Activated gamma-delta T cell (primary cell): ENCODE measurements around the gene KCNT1.

ENCODE experiments used
- DNase-seq: peaks from one replicate; lab custom pipeline; 2025; lab: John Stamatoyannopoulos, UW

The KCNT1 gene

DNA sequence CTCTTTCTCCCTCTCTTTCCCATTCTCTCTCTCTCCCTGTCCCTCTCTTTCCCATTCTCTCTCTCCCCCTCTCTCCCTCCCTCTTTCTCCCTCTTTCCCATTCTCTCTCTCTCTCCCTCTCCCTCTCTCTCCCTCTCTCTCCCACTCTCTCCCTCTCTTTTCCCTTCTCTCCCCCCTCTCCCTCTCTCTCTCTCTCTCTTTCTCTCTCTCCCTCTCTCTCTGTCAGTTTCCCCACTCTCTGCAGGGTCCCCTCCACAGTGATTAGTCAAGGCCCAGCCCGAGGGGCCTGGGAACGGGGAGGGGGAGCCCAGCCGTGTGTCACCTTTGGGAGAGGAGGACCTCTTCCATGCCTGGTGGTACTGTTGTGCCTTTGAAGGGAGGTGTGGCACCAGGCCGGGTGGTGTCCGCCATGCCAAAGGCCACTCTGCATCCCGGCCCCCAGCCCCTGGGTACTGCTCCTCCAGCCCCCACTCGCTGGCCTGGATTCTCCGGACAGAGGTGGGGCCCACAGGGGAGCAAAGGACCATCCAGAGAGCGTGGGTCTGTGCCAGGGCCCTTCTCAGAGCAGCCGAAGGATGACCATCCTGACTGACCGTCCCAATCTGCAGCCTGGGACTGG, 25.4 kb downstream of the KCNT1 start:
- no peak for DNase-seq

DNA sequence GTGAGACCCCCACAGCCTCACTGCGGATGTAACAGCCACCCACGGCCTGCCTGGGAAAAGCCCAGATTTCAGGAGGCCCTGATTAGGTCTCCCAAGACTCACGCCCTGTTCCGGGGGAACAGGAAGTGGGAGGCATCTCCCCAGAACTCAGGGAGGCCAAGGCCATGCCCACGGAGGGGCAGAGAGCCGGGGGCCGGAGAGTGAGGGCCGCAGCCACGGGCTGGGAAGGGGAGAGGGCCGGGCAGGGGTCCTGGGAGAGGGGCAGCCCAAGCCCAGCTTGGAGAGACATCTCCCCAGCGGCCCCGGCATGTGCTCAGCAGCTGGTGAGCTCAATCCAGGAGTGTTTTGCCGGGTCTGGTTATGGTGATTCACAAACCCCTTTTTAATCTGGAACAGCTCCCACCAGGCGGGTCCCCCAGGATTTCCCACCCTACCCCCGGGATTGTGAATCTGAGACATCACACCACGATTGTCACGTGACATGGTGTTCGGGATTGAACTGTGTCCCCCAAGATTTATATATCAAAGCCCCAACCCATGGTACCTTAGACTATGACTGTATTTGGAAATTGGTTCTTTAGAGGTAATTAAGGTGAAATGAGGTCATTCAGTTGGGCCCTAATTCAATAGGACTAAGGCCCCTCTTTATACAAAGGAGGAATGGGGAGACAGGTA, 26.6 kb downstream of the KCNT1 start:
- DNase-seq: no peak

DNA sequence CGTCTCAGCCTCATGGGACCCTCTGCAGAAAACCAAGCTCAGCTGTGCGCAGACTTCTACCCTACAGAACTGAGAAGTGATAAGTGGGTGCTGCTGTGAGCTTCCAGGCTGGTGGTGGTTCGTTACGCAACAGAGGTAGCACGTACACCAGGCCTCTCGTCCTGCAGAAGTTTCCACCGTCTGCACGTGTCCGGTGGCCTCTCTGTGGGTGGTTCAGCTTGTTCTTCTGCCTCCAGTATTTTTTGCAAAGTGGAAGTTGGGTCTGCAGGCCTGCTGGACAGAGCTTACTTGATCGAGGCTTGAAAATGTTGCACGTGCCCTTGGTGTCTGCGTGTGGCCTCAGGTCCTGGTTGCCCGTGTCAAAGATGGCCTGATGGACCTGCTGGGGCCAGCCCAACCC, 27.5 kb downstream of the KCNT1 start:
- DNase-seq: no peak

DNA sequence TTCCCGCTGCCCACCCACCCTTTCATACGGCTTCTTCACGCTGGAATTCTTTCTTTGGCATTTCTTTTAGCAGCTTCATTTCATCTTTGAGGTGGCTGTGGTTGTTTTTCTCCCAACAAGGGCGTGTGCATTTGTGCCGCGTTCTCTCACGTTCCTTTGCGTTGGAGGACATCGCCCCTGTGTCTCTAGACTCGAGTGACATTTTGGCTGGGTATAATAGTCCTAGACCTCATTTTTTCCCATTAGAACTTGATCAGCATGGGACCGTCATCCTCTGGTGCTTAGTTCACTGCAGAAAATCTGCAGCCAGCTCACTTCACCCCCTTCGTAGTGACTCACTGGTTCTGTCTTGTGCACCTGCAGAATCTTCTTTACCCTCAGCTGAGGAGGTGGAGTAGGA, 29.5 kb downstream of the KCNT1 start:
- DNase-seq: no peak

DNA sequence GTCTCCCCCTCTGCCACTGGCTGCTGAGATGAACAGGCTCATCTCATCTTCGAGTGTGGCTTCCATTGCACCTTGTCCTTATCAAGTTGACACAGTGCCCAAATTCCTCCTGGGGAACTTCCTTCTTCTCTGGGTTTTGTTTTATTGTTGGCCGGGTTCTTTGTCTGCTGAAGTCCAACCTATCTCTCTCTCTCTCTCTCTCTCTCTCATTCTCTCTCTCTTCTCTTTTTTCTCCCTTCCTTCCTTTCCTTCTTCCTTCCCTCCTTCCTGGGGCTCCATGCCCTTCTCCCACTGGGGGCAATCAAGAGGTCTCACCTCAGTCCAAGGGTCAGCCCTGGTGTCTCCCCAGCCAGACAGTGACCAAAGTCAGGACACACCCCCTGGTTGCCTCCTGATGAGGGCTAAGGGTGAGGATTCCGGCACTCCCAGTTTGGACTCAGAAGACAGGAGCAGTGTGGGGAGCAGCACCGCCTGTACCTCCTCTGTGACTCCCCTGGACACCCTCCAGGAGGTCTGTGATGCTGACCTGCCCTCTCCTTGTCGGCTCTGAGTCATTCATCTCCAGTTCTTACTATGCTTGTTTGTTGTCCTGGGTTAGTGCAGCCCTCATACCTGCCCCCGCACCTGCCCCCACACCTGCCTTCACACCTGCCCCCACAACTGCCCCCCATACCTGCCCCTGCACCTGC, 30.7 kb downstream of the KCNT1 start:
- DNase-seq: no peak

DNA sequence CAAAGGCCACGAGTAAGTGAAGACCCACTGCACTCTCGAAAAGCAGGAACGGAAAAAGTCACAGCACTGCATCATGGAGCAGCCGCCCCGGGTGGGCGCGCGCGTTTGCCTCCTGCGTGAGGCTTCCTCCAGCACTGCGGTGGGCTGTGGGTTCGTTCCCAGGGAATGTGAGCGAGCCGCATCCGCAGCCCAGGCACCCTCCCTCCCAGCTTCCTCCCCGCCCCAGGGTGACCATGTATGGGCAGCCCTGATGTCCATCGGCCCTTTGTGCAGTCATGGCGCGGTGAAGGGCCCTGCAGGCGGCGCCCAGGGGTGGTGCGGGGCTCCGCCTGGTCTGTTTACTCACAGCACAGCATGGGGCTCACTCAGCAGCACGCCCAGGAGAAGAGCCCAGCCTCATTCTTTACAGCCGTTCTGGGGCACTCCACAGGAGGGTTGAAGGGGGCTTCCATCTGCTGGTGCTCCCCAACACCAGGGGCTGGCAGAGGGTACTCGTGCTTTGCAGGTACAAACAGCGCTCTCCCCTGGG, 32.7 kb downstream of the KCNT1 start:
- no peak for DNase-seq

DNA sequence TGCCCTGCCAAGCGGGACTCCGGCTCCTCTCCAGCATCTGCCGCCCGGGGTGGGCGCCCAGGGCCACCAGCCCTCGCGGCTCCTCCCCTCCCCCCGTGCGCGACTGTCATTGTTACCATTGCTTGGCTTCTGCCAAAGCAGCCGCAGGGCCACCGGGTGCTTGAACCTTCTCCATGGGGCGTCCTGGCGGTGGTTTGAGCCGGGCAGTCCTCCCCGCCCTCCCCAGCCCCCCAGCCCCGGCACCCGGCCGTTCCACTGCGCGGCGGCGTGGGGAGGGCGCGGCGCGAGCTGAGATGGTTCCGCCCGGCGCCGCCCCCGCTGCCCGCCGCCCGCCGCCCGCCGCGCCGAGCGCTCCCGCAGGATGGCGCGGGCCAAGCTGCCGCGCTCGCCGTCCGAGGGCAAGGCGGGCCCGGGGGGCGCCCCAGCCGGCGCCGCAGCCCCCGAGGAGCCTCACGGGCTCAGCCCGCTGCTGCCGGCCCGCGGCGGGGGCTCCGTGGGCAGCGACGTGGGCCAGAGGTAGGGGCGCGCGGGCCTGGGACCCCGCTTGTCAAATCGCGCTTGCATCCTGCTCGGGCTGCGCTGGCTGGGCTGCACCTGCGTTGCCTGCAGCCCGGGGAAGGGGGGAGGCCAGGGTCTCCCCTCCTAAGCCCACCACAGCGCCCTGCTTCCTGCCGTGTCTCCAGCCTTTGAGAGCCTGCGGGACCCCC, 34.4 kb downstream of the KCNT1 start:
- DNase-seq: no peak

DNA sequence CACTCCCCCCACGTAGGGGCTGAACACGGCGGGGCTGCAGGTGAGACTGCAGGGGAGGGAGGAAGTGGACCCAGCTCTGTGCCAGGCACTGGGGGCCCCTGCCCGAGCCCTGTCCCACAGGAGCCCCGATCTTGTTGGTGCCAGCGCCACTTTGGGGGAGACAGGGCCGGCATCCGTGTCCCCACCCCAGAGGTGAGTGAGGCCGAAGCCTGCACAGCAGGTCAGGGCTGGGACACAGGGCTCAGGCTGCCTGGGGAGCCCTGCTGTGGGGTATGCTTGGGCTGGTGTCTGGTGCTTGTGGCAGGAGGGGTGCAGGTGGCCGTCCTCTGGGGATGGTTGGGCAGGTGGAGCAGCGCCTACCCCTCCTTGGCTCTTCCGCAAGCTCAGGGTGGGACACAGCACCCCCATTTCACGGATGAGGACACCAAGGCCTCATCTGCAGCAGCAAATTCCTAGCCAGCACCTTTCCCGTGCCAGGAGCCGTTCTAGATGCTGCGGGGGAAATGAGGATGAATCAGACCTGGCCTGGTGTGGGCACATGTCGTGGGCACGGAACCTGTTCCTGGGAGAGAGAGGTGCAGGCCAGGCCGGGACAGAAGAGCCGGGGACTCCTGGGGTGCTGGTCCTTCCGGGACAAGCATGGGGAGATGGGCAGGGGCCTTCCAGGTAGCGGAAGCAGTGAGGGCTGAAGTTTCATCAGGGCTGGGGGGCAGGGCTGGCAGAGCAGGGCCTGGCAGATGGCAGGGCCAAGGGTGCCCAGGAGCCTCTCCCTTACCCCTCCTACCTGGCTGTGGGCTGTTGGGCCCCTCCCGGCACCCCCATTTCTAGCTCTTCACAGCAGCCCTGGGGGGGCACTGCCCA, 35.2 kb downstream of the KCNT1 start:
- no peak for DNase-seq

DNA sequence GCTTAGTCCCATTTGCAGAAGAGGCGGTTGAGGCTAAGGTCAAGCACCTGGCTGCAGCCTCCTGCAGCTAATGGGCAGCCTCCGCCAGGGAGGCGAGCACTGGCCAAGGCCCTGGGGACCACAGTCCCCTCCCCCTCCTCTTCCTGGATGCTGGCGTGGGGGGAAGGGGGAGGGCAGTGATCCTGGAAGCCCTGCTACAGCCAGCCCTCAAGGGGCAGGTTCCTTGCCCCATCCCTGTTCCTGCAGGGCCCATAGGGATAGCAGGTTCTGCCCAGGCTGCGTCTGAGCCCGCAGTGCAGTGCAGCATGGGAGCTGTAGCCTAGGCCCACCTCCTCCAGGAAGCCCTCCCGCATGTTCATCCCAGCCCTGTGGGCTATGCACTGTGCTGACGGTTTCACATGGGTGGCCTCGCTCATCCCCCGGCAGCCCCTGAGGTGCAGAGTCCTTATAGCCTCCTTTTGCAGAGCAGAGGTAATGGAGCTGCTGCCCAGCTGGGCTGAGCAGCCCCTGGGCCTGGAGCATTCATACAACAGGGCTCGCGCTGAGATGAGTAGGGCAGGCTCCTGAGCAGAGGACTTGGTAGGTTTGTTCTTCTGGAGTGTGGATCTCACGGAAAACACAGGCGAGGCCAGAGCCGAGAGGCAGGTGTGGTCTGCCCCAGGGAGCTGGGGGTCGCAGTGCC, 36.0 kb downstream of the KCNT1 start:
- DNase-seq: no peak

DNA sequence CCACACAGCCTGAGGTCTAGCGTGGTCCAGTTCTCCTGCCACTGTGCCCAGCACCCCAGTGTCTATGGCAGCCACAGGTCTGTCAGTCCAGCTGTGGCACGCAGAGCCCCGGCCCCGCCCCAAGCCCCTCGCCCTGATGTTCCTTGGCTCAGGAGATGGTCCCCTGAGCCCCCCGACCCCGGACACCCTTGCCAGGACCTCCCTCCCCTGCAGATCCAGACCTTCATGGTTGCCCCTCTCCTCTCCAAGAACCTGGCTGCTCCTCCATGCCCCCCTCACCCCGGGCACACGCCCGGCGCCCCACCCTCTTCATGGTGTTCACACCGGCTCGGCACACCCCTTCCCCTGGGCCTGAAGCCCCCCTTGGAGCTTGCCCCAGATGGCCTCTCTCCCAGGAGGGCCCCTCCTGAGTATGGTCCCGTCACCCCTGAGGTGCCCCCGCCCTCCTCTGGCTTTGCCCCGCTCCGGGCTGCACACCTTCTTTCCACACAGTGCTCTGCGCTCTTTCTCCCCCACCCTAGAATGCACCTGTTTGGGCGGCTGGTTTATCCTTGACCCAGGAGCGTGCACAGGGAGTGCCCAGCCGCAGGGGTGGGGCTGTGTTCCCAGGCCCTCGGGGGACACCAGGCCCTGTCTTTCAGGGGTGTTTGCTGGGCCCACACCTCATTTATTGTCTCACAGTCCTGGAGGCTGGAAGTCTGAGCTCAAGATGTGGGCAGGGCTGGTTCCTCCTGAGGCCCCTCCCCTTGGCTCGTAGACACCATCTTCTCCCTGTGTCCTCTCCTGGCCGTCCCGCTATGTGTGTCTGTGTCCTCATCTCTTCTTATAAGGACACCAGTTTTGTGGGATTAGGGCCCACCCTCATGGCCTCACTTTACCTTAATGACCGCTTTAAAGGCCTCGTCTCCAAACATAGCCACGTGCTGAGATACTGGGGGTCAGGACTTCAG, 37.6 kb downstream of the KCNT1 start:
- no peak for DNase-seq

DNA sequence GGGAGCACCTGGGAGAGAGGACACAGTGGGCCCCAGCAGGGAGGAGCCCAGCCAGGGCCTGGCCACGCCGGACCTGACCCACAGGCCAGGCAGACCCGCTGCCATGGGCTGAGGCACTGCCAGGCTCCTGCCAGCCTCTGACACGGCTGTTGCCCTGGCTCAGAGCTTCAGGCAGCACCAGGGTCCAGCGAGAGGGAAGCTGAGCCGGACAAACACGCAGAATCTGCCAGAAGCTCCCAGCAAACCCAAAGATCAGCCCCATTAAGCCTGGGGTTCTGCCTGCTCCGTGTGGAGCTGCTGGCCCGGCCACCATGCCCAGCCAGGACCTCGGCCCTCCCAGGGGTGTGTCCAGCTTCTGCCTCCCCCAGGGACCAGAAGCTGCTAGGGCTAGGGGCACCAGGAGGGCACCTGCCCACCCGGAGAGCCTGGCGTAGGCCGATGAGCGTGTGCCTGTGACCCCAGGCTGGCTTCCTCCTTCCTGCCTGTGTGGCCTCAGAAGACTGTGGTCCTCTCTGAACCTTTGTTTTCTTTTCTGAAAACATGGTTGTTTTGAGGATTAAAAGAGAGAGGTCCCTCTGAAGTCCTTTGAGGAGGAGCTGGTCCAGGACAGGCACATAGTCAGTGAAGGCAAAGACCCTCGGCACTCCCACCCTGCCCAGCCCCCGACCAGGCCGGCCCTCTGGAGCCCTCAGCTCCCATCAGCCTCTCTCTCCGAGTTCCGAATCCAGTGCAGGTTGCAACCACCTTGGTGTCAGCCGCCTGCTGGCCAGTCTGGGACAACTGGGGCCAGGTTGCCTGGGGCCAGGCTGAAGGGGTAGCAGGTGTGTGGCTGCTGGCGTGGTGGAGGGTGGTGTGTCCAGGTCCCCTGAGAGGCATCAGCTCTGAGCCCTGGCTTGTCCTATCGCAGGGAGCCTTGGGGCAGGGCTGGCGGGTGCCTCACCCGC, 39.6 kb downstream of the KCNT1 start:
- DNase-seq: no peak

DNA sequence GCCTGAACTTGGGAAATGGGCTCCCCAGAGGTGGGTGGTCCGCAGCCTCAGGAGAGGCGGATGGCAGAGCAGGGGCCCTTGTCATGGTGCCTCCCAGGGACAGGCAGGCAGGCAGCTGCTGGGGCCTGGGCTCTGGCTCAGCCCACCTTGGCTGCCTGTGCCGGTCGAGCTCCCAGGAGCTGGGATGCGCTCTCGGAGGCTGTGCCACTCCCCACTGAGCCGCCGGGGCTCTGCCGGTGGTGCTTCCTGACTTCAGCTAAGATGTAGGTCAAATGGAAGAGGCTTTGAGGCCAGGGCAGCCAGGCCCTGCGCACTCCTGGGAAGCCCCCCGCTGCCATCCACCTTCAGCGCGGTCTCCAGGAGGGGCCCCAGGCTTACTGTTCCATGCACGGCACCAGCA, 41.0 kb downstream of the KCNT1 start:
- no peak for DNase-seq

DNA sequence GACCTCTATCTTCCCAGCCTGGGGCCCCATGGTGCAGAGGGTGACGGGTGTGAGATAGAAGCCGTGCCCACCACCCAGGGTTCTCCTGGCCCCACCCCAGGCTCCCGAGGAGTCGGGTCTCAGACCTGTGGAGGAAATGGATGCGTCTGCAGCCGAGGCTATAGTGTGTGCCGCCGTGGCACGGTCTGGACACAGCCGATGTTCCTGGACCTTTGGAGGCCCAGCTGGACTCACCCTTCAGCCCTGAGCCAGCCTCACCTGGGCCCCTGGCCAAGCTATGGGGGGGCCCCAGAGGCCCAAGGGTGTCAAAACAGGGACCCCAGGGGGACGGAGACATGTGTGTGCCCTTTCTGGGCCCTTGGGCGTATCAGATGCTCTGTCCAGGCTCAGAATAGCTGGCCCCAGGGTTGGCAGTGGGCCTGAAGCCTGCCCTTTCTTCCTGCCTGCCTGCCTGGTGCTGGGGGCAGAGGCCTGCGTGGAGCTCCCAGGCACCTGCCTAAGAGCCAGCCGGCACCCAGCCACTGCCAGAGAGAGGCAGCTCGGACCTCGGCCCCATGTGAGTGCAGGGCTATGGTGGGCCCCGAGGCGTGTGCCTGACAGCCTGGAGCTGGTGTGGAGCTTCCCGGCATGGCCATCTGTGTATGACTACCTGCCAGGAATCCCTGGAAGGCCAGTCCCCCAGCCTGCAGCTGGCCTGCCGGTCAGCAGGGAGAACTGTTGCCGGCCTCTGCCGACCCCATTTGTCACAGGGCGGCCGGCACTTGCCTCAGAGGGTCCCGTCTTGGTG, 41.8 kb downstream of the KCNT1 start:
- no peak for DNase-seq

DNA sequence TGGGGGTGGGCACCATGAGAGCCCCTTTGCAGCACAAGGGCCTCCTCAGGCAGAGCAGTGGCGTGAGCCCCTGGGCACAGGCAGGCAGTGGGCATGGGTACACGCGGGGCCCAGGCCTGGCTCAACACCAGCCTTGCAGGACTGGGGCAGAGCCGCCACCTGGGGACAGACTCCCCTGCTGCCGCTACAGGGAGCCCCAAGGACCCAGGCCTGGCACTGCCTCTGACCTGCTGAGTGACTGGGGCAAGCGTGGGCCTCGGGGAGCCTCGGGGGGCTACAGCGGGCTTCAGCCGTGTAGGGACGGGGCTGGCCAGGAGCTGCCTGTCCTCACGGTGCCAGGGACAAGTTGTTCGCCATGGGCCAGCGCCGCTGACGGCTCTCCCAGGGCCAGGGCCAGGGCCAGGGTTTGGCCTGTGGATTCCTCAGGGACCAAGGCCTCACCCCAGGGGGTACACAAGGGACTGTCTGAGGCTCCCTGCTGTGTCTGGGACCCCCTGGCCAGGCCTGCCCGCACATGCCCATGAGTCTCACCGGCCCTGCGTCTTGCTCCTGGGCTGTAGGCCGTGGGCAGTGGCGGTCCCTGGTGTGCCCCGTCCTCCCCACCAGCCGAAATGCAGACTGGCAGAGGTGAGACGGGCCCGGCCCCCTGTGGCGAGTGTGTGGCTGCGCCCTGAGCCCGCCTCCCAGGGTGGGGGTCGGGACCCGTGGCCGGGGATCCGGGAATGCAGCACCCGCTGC, 42.5 kb downstream of the KCNT1 start:
- DNase-seq: no peak

DNA sequence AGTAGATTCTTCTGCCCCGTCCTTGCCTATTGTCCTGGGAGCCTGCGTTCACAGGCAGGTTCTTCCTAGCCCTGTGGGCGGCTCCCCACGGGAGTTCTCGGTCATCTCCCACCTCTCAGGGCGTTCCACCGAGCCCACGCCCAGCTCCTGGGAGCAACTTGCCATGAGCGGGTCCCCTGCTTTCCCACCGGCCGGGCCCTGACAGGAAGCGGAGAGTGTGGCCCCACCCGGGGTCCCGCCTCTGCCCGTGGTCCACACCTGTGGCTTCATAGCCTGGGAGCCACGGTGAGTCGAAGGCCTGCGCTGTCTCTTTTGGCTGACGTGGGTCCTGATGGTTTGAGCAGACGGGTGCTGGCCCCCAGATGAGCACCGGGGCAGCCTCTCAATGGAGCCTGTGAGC, 43.2 kb downstream of the KCNT1 start:
- DNase-seq: no peak

DNA sequence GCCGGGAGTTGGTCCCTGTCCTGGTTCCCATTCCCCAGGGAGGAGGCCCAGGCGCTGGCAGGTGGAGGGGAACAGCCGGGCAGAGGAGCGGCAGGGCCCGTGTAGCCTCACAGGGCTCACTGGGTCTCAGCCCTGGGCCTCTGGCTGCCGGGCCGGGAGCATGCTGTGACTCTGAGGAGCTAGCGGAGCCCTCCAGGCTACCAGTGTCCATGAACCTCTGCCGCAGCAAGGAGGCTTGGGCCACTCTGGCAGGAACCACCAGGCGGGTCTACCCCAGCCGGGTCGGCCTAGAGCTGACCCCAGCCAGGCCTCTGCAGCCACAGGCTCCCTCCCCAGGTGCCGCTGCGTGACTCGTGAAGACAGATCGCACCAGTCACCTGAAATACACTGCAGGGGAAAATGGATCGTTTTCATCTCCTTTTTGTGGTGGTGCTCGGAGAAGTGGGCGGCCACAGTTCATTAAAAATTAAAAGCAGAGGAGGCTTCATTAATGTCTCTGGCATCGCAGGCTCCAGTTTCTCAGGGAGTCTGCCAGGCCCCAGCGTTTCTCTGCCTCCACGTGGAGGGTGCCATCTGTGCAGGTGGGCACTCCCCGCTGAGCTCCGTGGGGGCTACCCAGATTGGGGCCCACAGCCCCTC, 43.8 kb downstream of the KCNT1 start:
- DNase-seq: no peak

DNA sequence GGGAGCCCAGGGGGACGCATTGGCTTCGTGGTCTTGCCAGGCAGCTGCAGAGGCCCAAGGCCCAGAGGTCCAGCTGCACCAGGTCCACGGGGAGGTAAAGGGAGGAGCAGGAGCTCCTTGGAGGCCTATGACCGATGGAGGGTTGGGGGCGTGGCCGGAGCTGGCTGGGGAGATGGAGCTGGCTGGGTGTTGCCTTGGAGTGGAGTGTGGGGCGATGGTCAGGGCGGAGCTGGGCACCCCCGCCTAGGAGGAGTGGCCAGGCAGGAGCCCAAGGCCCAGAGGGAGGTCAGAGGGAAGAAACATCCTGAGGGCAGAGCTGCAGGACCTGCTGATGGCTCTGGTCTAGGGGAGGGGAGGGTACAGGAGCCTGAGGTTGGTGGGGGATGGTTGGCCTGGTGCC, 44.6 kb downstream of the KCNT1 start:
- DNase-seq: no peak
